GM21723 (cell line): ENCODE results near the gene ARHGAP36.
A peak's percentile ranks its signal among the peaks of the same experiment; 100 is the strongest.

ENCODE experiments used
- ATAC-seq: cut with Tn5 transposase; IDR thresholded peaks from one replicate; pipeline ENCODE4 v1.9.1; 2021; ENCODE audit warnings: mild to moderate bottlenecking, moderate library complexity; ENCODE audit not compliant: unreplicated experiment

ARHGAP36 gene

DNA sequence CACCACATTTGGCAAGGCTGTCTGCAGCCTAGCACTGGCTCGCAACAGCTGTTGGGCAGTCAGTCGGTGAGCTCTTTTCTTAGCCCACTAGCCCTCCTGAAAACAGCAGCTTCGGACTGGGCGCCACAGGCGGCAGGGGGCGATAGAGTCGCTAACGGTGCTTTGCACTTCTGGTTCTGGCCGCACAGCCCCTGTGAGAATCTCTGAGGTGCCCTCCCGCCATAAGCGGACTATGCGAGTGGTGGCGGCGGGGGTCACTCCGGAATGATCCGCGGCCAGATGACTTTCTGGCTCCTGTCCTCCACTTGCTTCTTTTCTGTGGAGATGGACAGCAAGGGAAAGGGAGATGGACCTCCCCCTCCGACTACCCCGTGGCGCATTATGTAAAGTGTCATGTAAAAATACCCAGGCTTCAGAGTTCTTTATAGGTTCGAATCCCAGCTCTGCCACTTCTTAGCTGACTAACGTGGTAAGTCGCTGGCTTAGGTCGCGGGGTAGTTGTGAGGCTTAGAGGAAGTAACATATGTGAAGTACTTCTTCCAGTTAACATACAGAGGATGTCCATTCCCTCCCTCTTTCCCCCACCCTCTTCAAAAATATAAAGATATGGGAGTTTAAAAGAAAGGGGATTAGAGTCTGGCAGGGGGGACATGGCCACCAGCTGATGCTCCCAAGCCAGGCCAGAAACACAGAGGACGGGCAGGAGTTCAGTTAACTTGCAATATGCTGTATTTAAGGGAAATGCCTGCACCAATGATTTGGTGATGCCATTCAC lies 11.0 kb downstream of the ARHGAP36 start:
- peak; percentile 60 for ATAC-seq

DNA sequence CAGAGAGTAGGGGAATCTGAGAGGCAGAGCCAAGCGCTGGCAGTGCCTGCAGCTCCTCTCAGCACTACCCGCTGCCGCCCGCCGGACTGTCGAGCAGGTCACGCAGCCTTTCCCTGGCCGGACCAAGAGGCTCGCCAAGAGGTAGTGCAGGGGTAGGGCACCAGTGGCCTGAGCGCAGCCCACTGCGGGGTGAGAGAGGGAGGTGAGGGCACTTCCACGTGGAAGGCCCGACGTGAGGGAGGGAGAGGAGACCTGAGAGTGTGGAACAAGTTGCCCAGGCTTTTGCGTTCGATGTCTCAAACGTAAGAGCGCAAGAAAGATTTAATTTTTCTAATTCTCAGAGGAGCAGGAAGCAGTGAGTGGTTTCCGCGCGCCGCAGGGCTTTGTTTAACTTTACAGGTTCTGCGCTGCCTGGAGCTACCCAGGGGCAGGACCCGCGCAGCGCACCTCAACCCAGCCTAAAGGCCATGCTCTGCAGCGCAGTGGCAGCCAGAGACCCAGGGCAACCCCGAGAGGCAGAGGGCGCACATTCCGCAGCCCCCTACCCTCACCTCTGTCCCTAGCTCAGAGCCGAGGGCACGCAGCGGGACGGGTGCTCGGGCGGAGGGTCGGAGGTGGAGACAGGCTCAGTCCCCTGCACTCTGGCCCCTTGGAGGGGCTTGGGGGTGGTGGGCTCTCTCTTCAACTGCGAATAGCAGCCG lies 14.9 kb downstream of the ARHGAP36 start:
- ATAC-seq = no peak

DNA sequence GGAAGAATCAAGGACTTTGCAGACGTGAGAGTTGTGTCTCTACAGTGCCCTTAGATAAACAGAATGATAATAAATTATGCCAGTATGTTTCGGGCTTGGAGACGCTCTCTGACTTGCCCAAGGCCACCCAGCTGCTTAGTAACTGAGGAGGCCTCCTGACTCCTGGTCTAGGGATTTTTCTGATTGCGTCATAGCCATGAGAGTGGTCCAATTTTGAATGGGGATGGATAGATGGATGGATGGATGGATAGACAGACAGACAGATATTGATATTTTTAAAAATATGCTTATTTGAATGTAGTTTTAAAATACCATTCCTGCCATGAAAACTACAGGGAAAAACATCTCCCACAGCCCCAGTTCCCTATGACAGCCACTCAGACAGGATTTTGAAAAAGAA lies 15.5 kb downstream of the ARHGAP36 start:
- no peak for ATAC-seq

DNA sequence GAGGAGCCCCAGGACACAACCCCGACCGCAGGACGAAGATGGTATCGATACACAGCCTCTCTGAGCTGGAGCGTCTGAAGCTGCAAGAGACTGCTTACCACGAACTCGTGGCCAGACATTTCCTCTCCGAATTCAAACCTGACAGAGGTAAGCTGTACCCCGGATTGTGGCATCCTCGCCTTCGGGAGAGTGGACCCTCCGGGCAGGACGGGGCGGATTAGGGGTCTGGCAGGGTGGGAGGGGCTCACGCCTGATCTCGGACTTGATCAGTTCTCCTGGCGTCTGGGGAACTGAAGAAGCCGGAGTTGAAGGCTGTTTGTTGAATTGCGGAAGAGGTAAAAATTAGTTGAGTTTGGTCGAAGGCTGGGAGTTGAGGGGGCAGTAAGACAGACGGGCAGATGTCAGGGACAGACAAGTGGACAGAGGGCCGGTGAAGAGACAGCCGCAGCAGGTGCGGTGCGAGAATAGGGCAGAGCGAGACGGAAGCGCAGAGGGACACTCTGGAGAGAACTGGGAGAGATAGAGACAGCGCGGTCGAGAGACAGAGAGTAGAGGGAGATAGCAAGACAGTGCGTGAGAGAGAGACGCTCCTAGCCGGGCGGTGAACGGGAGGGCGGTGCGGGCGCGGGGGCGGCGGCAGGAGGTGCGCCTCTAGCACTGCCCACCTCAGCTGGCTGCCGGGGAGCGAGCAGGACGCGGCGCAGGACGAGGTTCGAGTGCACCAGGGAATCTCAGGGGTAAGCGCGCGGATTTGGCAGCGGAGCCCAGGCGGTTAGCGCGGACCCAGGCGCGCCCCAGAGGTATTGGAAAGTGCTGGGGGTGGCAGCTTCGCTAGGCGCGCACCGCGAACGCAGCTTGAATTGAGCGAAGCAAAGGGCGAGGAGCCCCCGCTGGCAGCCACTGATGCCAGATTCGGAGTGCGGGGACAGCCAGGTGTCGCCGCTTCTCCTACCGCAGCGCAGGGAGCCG lies 23.9 kb downstream of the ARHGAP36 start:
- no peak for ATAC-seq

DNA sequence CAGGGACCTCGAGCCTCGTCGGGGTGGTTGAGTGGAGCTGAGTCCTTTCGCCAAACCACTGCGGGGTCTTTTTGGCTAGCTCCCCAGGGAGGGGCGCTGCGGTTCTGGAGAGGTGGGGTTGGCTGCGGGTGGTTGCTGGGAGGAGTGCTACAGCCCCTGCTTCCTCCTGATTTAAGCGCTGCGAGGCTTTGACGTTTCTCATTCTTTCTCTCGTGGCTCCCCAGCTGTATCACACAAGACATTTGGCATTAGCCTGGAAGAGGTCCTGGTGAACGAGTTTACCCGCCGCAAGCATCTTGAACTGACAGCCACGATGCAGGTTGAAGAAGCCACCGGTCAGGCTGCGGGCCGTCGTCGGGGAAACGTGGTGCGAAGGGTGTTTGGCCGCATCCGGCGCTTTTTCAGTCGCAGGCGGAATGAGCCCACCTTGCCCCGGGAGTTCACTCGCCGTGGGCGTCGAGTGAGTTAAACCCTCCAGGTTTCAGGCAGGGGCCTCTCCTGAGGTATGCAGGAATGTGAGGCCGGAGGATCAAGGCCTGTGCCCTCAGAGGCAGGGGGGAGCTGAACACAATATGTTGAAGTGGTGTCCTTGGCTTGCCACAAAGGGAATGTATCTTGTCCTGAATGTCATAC lies 25.5 kb downstream of the ARHGAP36 start:
- ATAC-seq = no peak

DNA sequence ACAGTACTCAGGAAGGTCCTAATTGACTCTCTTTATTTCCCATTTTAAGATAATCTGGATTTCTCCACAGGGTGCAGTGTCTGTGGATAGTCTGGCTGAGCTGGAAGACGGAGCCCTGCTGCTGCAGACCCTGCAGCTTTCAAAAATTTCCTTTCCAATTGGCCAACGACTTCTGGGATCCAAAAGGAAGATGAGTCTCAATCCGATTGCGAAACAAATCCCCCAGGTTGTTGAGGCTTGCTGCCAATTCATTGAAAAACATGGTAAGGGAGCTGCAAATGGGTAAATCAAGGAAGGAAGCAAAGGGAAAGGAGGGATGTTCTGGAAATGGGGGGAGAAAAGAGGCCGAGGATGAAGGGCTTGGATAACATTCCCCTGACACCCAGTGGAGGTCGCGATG lies 26.0 kb downstream of the ARHGAP36 start:
- no peak for ATAC-seq

DNA sequence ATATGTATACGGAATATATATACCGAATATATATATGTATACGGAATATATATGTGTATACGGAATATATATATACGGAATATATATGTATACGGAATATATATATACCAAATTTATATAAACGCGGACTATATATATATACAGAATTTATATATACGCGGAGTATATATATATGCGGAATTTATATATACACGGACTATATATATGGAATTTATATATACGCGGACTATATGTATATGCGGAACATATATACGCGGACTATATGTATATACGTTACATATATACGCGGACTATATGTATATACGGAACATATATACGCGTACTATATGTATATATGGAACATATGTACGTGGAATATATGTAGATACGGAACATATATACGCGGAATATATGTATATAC lies 78.6 kb downstream of the ARHGAP36 start:
- no peak for ATAC-seq

DNA sequence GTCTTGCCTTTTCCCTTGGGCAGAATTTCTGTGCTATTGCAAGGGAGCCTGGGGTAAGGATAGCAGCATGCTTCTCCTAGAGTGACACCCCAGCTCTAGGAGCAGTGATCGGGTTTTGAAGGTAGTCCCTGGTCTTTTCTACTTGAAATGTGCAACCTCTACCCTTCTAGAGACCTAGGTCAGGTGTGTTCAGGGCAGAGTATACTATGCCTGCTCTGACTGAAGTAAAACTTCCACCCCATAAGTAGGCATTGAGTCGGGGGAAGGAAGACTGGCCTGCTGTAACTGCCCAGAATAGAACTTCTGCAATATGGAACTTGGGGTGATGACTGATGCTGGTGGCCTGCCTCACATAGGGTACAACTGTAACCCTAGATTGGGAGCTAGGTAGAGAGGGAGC lies 80.9 kb downstream of the ARHGAP36 start:
- ATAC-seq = no peak
